Esophagus muscularis mucosa (tissue), 2 donors: ENCODE measurements around the gene GALNT15.

Experiments used
- POLR2A ChIP-seq: fragments of 450-650 bp; IDR thresholded peaks from one replicate; pipeline ENCODE4 v1.6.1; 2017; ENCODE audit warnings: antibody characterized with exemption, moderate library complexity, mild to moderate bottlenecking, low read depth
- POLR2AphosphoS5 ChIP-seq, 2 donors: sonication (generic); formaldehyde crosslinking; IDR thresholded peaks; one replicate each; pipeline ENCODE4 v1.6.1; 2017; ENCODE audit warnings: antibody characterized with exemption in 2 of 2

- TF ChIP-seq POLR2AphosphoS5 (IDR thresholded peaks at IDR 0.05) (no peak), POLR2A (no peak)
Measured at GRCh38 chr3:16143861-16144447, 30.5 kb upstream of the GALNT15 start.
